Neuron (in vitro differentiated cells): Measurements from ENCODE around the gene SFSWAP.

Source experiments
- H2AFZ ChIP-seq: one replicate; pipeline ENCODE4 v1.6.1; 2013; ENCODE audit warnings: low read depth, mild to moderate bottlenecking, inconsistent platforms, low read length, moderate library complexity
- H3K27me3 ChIP-seq: one replicate; pipeline ENCODE4 v1.6.1; 2013; ENCODE audit warnings: low read length; ENCODE audit not compliant: insufficient read depth
- H3K36me3 ChIP-seq: one replicate; pipeline ENCODE4 v1.6.1; 2013; ENCODE audit warnings: low read length; ENCODE audit not compliant: insufficient read depth
- H3K4me1 ChIP-seq: one replicate; pipeline ENCODE4 v1.6.1; 2013; ENCODE audit warnings: low read length; ENCODE audit not compliant: insufficient read depth
- H3K4me3 ChIP-seq: 2 replicates; pipeline ENCODE4 v1.5.1; 2013; ENCODE audit warnings: mild to moderate bottlenecking, low read length, moderate library complexity
- H3K9me3 ChIP-seq: one replicate; pipeline ENCODE4 v1.6.1; 2013; ENCODE audit warnings: low read length

SFSWAP gene

DNA sequence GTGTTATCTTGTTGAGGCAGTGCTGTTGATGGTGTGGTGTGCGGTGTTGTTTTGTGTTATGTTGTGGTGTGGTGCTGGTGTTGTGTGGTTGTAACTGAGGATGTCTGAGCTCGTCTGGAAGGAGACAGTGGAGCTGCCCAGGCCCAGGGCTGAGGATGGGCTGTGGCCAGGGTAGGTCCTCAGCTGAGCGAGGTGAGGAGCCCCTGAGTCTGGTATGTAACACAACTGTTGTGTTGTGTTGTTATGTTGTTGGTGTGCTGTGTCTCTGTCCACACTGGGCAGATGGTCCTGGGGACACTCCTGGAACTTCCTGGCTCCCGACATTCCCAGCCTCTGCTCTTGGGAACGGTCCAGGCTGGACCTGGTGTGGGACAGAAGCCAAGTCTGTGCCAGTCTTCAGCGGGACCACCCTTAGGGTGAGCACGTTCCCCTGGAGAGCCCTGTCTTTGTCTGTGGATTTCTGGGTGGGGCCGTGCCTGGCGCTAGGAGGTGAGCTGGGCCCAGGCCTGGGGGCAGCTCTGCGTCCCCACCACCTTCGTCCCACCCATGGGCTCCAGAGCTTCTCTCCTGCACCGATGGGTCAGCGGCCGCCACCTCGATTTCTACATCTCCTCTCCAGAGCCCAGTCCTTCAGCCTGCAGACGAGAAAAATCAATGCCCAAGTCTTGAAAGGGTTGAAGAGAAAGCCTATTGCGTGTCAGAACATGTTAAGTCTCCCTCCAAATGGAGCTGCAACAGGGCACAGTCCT is 27.4 kb upstream of the SFSWAP start:
- H2AFZ ChIP-seq = no peak overlapping the region
- no peaks in the 10 kb centered on the region for H3K36me3 ChIP-seq
- H3K9me3 ChIP-seq = no peaks in the 10 kb centered on the region
- no peak overlapping the region for H3K4me3 ChIP-seq
- no peaks in the 10 kb centered on the region for H3K27me3 ChIP-seq
- H3K4me1 ChIP-seq = no peaks in the 10 kb centered on the region

DNA sequence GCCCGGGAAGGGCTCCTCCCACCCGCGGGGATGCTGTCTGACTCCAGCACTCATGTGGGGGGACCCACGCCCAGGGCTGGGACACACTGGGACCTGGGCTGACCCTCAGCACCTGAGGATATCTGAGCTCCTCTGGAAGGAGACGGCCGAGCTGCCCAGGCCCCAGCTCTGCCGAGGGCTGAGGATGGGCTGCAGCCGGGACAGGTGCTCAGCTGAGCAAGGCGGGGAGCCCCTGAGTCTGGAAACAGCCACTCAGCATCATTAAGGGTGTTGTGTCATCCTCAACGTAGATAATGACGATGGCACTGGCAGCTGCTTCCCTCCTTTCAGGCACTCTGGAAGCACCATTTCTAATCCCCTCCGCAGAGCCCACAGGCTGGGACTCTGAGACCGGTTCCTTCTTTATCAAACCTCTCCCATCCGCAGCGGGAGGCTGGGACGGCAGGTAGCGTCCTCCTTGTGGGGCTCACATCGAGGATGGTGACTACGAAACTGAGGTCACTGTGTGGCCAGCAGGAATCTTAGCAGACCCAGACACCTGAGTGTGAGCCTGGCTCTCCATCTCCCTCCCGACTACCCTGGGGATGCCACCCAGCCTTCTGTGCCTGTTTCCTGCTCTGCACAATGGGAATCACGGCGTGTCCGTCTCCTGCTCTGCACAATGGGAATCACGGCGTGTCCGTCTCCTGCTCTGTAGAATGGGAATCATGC is 26.7 kb upstream of the SFSWAP start:
- Histone ChIP-seq H3K4me3 (no peak overlapping the region), H3K9me3 (no peaks in the 10 kb centered on the region), H3K36me3 (no peaks in the 10 kb centered on the region), H3K27me3 (no peaks in the 10 kb centered on the region), H3K4me1 (no peaks in the 10 kb centered on the region), H2AFZ (no peak overlapping the region)

DNA sequence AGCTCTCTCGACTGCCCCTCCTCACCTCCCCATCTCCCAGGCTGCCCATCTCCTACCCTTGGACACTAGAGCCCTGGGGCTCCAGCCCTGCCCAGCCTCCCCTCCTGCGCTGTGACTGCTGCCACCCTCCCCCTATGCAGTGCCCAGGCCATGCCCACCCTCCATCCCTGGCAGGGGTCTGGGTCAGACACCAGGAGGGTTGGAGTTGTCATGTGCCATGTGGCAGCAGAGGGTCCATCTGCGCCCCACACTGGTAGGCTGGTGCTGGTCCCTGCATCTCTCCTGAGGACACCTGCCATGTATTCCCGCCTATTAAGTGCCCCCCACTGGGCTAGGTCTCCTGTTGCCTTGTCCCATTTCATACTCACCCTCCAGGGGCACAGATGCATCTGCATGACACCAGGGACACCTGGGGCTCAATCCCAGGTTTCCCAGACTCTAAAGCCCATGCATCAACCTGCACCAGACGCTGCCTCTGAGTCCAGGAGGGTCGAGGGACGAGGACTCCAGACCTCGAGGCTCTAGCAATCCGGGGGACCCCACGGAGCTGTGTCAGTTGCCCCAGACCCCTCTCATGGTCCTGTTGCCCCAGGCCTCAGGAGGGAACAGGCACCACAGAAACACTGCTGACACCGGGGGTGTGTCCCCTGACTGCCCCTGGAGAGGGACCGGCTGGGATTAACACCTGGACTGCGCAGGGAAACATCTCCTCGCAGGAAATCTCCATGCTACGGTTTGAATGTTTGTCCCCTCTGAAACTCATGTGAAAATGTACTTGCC is 23.4 kb upstream of the SFSWAP start:
- Histone ChIP-seq H3K4me1 (no peaks in the 10 kb centered on the region), H3K27me3 (no peaks in the 10 kb centered on the region), H3K36me3 (no peaks in the 10 kb centered on the region), H2AFZ (no peak overlapping the region), H3K4me3 (no peak overlapping the region), H3K9me3 (no peaks in the 10 kb centered on the region)

DNA sequence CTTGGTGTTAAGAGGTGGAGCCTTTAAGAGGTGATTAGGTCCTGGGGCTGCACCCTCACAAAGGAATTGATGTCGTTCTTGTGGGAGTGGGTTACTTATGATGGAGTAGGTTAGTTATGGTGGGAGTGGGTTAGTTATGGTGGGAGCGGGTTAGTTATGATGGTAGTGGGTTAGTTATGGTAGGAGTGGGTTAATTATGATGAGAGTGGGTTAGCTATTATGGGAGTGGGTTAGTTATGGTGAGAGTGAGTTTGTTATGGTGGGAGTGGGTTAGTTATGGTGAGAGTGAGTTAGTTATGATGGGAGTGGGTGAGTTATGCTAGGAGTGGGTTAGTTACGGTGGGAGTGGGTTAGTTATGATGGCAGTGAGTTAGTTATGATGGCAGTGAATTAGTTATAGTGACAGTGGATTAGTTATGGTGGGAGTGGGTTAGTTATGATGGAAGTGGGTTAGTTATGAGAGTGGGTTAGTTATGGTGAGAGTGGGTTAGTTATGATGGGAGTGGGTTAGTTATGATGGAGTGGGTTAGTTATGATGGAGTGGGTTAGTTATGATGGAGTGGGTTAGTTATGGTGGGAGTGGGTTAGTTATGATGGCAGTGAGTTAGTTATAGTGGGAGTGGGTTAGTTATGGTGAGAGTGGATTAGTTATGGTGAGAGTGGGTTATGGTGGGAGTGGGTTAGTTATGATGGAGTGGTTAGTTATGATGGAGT is 22.6 kb upstream of the SFSWAP start:
- no peaks in the 10 kb centered on the region for H3K27me3 ChIP-seq
- no peaks in the 10 kb centered on the region for H3K9me3 ChIP-seq
- H2AFZ ChIP-seq = no peak overlapping the region
- H3K36me3 ChIP-seq = no peaks in the 10 kb centered on the region
- no peak overlapping the region for H3K4me3 ChIP-seq
- H3K4me1 ChIP-seq = no peaks in the 10 kb centered on the region

DNA sequence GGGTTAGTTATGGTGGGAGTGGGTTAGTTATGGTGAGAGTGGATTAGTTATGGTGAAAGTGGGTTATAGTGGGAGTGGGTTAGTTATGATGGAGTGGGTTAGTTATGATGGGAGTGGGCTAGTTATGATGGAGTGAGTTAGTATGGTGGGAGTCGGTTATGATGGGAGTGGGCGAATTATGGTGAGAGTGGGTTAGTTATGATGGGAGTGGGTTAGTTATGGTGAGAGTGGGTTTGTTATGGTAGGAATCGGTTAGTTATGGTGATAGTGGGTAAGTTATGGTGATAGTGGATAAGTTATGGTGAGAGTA is 22.1 kb upstream of the SFSWAP start:
- Histone ChIP-seq H2AFZ (no peak overlapping the region), H3K9me3 (no peaks in the 10 kb centered on the region)

DNA sequence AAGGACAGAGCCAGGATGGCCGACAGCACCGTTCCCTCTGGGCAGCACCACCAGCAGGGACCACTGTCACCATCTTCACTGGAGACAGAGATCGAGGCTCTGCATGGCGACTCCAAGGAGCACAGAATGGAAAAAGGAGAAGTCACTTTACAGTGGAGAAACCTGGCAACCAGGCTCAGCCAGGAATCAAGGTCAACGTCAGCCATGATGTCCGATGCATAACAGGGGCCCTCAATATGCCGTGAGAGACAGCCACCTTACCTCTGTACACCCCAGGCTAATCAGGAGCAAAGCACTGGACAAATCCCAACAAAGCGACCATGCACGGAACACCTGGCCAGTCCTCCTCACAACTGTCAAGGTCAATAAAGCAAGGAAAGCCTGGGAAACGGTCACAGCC is 20.6 kb upstream of the SFSWAP start:
- no peaks in the 10 kb centered on the region for H3K36me3 ChIP-seq
- H3K27me3 ChIP-seq = no peaks in the 10 kb centered on the region
- H3K4me1 ChIP-seq = peaks cover 6% of the 10 kb centered on the region
- no peak overlapping the region for H2AFZ ChIP-seq
- H3K4me3 ChIP-seq = no peak overlapping the region
- no peaks in the 10 kb centered on the region for H3K9me3 ChIP-seq

More for the DNA sequence above, 22.1 kb upstream of the SFSWAP start:
- Histone ChIP-seq H3K36me3 (no peaks in the 10 kb centered on the region), H3K4me3 (no peak overlapping the region), H3K4me1 (no peaks in the 10 kb centered on the region), H3K27me3 (no peaks in the 10 kb centered on the region)

DNA sequence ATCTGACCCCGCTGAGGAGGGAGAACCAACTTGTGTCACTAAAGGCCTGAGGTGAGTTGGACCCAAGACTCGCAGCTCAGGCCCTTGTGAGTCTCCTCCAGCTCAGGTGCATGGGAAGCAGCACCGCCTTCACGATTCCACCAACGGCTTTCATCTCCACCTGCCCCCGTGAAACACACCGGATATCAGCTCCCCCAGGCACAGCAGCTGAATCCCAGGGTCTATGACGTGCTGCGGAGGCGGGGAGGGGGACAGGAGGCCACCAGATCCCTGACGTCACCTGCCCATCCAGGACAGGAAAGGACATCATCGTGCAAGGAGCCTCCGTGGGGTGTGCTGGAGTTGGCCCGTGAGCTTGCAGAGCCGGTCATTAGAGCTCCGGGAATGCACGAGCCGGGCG is 18.5 kb upstream of the SFSWAP start:
- Histone ChIP-seq H3K4me3 (no peak overlapping the region), H3K36me3 (no peaks in the 10 kb centered on the region), H3K9me3 (no peaks in the 10 kb centered on the region), H2AFZ (no peak overlapping the region), H3K4me1 (peaks cover 6% of the 10 kb centered on the region), H3K27me3 (no peaks in the 10 kb centered on the region)

DNA sequence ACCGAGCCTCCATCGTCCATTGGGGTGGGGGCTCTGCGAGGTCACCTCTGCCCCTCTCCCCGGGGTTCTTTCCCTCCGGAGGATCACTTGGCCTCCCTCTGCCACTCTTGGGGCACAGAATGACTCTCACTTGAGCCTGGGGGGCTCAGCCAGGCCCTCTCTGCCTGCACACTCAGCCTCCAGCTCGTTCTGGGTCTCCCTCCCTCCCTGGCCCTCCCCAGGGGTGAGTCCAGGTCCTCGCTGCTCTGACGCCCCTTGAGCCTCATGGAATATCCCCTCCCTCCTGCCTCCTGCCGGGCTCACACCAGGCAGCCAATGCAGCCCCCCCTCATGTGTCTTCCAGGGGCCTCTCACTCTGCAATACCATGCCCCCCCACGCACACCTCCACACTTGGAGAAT is 17.7 kb upstream of the SFSWAP start:
- H3K4me1 ChIP-seq = peaks cover 6% of the 10 kb centered on the region
- no peaks in the 10 kb centered on the region for H3K36me3 ChIP-seq
- H3K9me3 ChIP-seq = no peaks in the 10 kb centered on the region
- no peaks in the 10 kb centered on the region for H3K27me3 ChIP-seq
- H2AFZ ChIP-seq = no peak overlapping the region
- H3K4me3 ChIP-seq = no peak overlapping the region

DNA sequence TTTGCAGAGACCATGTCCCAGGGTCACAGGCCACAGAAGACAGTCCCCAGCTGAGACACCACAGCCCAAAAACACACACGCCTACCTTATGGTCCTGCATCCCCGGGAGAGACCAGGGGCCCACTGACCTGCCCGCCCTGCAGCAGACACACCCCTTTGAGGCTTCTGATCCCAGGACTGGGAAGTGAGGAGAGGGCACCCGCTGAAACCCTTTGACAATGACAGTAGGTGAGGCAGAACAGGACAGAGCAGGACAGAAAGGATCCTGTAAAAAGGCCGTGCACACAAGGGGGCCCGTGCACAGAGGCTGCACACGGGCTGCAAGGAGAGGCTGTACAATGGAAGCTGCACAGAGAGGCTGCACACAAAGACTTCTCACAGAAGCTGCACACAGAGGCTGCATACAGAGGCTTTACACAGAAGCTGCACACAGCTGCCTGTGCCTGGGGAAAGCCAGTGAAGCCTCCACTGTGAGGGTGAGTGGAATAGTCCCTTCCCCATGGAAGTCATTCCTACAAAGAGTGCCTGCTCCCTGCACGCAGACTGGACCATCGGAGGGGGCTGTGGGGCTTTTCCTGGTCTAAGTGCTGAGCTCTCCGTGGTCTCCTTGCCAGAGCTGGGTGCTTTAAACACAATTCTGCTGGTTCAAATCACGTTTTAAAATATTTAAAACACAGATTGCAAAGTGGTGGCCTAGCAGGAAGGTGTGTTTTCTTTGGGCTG is 16.6 kb upstream of the SFSWAP start:
- Histone ChIP-seq H2AFZ (no peak overlapping the region), H3K9me3 (no peaks in the 10 kb centered on the region), H3K27me3 (no peaks in the 10 kb centered on the region), H3K4me1 (peaks cover 6% of the 10 kb centered on the region), H3K4me3 (no peak overlapping the region), H3K36me3 (no peaks in the 10 kb centered on the region)

DNA sequence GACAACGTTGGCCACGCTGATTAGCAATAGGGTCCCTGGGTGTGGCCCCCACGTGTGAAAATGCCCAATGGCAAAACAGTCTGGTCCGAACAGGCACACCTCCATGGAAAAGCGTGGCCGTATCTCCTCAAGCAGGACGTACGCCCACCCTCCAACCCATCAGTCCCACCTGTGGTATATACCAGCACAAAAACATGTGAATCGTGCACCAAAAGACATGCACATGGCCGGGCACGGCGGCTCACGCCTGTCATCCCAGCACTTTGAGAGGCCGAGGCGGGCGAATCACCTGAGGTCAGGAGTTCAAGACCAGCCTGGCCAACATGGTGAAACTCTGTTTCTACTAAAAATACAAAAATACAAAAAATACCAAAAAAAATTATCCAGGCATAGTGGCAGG is 14.9 kb upstream of the SFSWAP start:
- Histone ChIP-seq H3K4me1 (peaks cover 6% of the 10 kb centered on the region), H3K36me3 (no peaks in the 10 kb centered on the region)

DNA sequence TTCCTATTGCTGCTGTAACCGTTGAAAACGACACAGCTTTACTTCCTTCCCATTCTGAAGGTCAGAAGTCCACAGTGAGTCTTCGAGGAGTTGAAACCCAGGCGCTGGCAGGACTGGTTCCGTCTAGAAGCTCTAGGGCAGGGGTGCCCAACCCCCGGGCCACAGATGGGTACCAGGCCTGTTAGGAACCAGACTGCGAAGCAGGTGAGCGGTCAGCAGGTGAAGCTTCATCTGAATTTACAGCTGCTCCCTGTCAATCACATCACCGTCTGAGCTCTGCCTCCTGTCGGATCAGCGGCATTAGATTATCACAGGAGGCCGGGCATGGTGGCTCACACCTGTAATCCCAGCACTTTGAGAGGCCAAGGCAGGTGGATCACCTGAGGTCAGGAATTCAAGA is 12.6 kb upstream of the SFSWAP start:
- no peaks in the 10 kb centered on the region for H3K36me3 ChIP-seq
- no peak overlapping the region for H2AFZ ChIP-seq
- H3K27me3 ChIP-seq = no peaks in the 10 kb centered on the region
- peaks cover 2% of the 10 kb centered on the region for H3K9me3 ChIP-seq
- H3K4me1 ChIP-seq = peaks cover 6% of the 10 kb centered on the region
- H3K4me3 ChIP-seq = no peak overlapping the region

More for the DNA sequence above, 14.9 kb upstream of the SFSWAP start:
- H2AFZ ChIP-seq = no peak overlapping the region
- H3K9me3 ChIP-seq = no peaks in the 10 kb centered on the region
- no peaks in the 10 kb centered on the region for H3K27me3 ChIP-seq
- no peak overlapping the region for H3K4me3 ChIP-seq

DNA sequence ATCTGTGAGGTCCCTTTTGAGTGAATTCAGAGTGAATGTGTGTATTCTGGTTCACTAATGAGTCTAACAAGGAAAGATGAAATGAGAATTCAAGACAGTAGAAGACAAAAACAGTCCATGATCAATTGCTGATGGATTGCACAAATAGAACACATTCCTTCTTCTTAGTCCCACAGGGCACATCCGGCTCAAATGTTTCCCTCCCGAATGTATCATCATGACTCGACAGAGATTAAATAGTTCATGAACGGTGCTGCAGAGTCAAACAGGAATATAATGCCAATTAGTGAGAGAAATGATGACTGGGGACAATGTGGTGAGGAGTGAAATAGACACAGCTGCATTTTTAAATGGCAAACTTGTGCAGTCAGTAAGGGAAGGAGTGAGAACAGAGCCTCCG is 11.5 kb upstream of the SFSWAP start:
- H3K4me3 ChIP-seq = no peak overlapping the region

More for the DNA sequence above, 11.5 kb upstream of the SFSWAP start:
- Histone ChIP-seq H3K4me1 (peaks cover 2% of the 10 kb centered on the region), H2AFZ (no peak overlapping the region), H3K9me3 (peaks cover 2% of the 10 kb centered on the region), H3K27me3 (no peaks in the 10 kb centered on the region), H3K36me3 (no peaks in the 10 kb centered on the region)
